ENCODE data around the gene MAN2C1.
"Not testable (repeated sequence)": the region's sequence is repeated elsewhere in the genome, so short reads cannot be mapped to it uniquely, and the experiment has no call there.

MAN2C1 gene

GRCh38 chr15:75361989-75362641 is 6.3 kb downstream of the MAN2C1 start:
- no peak for DNase-seq (ENCODE audit: low read depth, low spot score)
- H3K27ac ChIP-seq, result no peak overlapping the region

GRCh38 chr15:75361361-75361988 is 6.9 kb downstream of the MAN2C1 start:
- H3K27ac ChIP-seq, result no peak overlapping the region
- no peak for DNase-seq (ENCODE audit: low read depth, low spot score)

GRCh38 chr15:75360856-75361255 is 7.6 kb downstream of the MAN2C1 start:
- no peak for DNase-seq (ENCODE audit: low read depth, low spot score)
- H3K27ac ChIP-seq, result no peak overlapping the region

- H3K27ac ChIP-seq, result no peak overlapping the region
- DNase-seq (ENCODE audit: low read depth, low spot score), result no peak
These were observed 8.0 kb downstream of the MAN2C1 start for GRCh38 chr15:75360391-75360790.

GRCh38 chr15:75359537-75360250 is 8.7 kb downstream of the MAN2C1 start:
- H3K27ac ChIP-seq, result no peak overlapping the region

GRCh38 chr15:75358771-75359536 is 9.5 kb downstream of the MAN2C1 start:
- no peak for DNase-seq (ENCODE audit: low read depth, low spot score)

More at GRCh38 chr15:75359537-75360250, 8.7 kb downstream of the MAN2C1 start:
- no peak for DNase-seq (ENCODE audit: low read depth, low spot score)

GRCh38 chr15:75357976-75358673 is 10.3 kb downstream of the MAN2C1 start:
- no peak overlapping the region for H3K27ac ChIP-seq
- no peak for DNase-seq (ENCODE audit: low read depth, low spot score)

More at GRCh38 chr15:75358771-75359536, 9.5 kb downstream of the MAN2C1 start:
- H3K27ac ChIP-seq, result no peak overlapping the region

- H3K27ac ChIP-seq, result no peak overlapping the region
- DNase-seq (ENCODE audit: low read depth, low spot score), result no peak
These were observed 11.9 kb downstream of the MAN2C1 start for GRCh38 chr15:75356517-75356916.

GRCh38 chr15:75356006-75356405 is 12.4 kb downstream of the MAN2C1 start:
- no peak overlapping the region for H3K27ac ChIP-seq
- DNase-seq (ENCODE audit: low read depth, low spot score), result no peak

GRCh38 chr15:75355369-75355768 is 13.0 kb downstream of the MAN2C1 start:
- DNase-seq (ENCODE audit: low read depth, low spot score), result no peak

GRCh38 chr15:75354454-75354853 is 14.0 kb downstream of the MAN2C1 start:
- no peak for DNase-seq (ENCODE audit: low read depth, low spot score)
- H3K27ac ChIP-seq, result no peak overlapping the region

More at GRCh38 chr15:75355369-75355768, 13.0 kb downstream of the MAN2C1 start:
- no peak overlapping the region for H3K27ac ChIP-seq

GRCh38 chr15:75353604-75354003 is 14.8 kb downstream of the MAN2C1 start:
- DNase-seq (ENCODE audit: low read depth, low spot score), result no peak
- H3K27ac ChIP-seq, result no peak overlapping the region

GRCh38 chr15:75352186-75353080 is 16.0 kb downstream of the MAN2C1 start:
- no peak for DNase-seq (ENCODE audit: low read depth, low spot score)

GRCh38 chr15:75350601-75351361 is 17.6 kb downstream of the MAN2C1 start:
- no peak for DNase-seq (ENCODE audit: low read depth, low spot score)
- no peak overlapping the region for H3K27ac ChIP-seq

More at GRCh38 chr15:75352186-75353080, 16.0 kb downstream of the MAN2C1 start:
- no peak overlapping the region for H3K27ac ChIP-seq

GRCh38 chr15:75349851-75350588 is 18.4 kb downstream of the MAN2C1 start:
- DNase-seq (ENCODE audit: low read depth, low spot score), result no peak

GRCh38 chr15:75349351-75349669 is 19.1 kb downstream of the MAN2C1 start:
- not testable (repeated sequence) for DNase-seq (ENCODE audit: low read depth, low spot score); H3K27ac ChIP-seq

More at GRCh38 chr15:75349851-75350588, 18.4 kb downstream of the MAN2C1 start:
- H3K27ac ChIP-seq, result no peak overlapping the region

- H3K27ac ChIP-seq, result no peak overlapping the region
- DNase-seq (ENCODE audit: low read depth, low spot score), result no peak
These were observed 19.7 kb downstream of the MAN2C1 start for GRCh38 chr15:75348562-75349350.
